ENCODE data around the gene NSG1.

NSG1 gene

DNA sequence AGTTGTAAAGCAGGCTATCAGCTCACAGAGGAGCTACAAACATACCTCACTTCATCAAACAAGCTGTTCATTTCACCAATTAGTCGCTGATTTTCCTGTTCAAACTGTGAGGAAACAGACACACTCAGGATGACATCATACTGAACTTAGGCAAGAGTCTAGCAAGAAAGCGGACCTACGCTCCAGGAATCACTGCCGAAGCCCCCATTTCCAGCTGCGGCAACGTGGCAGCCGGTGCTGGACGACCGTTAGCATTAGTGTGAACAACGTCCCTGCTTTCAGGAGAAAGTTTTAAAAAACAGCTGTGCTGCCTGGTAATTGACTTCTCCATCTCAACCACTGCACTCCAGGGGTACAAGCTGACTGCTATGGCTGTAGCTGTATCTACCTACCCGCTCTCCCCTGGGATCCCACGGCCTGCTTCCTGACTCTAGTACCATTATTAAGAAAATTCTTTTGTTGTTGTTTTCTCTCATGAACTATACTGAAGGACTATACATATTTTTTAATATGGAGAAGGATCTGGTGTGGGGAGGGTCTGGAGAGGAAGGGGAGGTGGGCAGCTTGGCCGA is 38.3 kb downstream of the NSG1 start:
- TF ChIP-seq GATA2 (IDR thresholded peaks at IDR 0.05; ENCODE audit: low read depth, low read length), result no peak
- TF ChIP-seq GATA3 (IDR thresholded peaks at IDR 0.05; ENCODE audit: low read depth, low read length), result no peak

DNA sequence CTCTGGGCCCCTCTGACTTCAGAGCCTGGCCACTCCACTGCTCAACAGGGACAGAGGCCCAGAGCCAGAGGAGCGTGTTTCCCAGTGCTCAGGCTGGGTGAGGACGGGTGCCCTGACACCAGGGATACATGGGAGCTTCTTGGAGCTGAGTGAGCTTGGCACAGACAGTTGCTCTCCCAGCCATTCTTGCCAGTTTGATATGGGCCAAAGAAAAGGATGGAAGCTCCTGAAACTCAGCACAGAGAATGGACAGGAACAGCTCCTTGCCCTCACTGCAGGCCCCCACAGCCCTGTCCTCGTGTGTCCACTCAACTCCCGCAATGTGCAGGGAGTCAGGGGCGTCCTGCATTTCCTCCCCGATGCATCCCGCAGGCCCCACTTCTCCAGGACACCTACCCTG is 38.8 kb downstream of the NSG1 start:
- TF ChIP-seq GATA3 (IDR thresholded peaks at IDR 0.05; ENCODE audit: low read depth, low read length) (no peak), GATA2 (IDR thresholded peaks at IDR 0.05; ENCODE audit: low read depth, low read length) (no peak)

DNA sequence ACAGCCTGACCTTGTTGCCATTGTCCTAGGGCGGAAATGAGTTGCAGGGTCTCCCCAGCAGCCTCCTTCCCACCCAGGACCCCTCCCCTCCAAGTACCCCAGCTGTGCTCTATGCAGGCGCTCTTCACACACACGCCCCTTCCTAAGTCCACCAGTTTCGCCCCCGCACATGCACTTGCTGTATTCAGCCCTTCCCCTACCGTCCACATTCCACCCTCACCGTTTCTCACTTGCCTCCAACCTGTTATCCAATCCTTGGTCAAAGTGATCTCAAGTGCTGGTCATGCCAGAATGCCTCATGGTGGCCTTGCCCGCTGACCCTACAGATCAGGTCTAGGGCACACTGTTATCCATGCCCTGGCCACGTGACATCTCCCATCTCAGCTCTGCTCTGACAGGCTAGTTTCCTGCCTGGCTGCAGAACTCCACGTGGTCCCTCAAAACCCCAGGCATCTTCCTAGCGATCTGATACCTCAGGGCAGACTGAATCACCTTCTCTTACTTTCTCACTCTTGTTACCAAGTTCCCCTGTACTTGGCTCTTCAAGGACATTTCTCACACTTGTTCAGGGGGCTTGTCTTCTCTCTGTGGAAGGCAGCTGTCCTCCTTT is 39.7 kb downstream of the NSG1 start:
- TF ChIP-seq GATA2 (IDR thresholded peaks at IDR 0.05; ENCODE audit: low read depth, low read length), result no peak
- TF ChIP-seq GATA3 (IDR thresholded peaks at IDR 0.05; ENCODE audit: low read depth, low read length), result no peak

DNA sequence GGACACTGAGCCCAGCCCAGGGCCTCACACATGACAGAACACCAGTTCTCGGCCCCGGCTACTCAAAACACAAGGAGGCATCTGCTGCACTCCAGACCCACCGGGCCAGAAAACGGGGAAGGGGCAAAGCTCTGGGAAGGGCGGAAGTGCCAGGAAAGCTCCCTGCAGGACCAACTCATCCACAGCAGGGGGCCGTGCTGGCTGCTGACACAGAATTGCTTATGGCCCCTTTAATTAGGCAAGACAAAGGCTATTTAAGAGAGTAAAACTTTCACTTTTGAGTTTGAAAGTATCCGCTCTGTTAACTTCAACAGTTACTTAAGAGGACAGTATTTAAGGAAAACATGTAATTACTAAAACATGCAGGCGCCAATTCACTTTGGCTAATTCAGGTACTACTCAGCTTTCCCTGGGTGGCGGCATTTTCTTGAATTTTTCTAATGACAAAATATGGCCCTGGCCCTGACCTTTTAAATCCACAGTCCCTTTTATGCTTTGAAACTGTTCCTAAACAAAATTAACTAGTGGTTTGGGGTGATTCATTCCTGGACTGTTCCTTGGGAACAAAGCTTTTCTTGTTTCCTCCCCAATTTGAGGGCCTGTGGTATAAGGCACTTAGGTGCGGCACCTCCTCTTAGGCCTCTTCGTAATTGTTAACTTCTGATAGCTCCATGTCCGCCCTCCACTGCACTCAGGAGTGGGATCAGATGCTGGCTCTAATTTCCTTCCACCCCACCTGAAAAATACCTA is 40.4 kb downstream of the NSG1 start:
- TF ChIP-seq GATA2 (IDR thresholded peaks at IDR 0.05; ENCODE audit: low read depth, low read length), result no peak
- no peak for TF ChIP-seq GATA3 (IDR thresholded peaks at IDR 0.05; ENCODE audit: low read depth, low read length)

DNA sequence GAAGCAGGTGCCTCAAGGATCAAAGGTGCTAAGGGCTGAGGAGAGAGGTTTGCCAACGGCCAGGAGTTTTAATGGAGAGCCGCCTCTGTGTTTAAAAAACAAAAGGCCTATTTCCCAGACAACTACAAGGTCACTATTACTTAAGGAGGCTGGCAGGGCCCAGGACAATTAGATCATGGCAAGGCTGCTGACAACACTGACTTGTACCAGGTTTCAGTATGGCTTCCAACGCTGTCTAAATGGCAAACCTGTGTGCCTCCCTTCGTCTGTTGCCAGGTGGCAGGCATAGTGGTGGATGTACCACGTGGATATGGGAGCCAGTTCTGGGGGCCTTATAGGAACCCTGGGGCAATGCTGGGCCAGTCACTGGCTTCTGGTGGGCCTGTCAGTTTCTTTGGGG is 41.0 kb downstream of the NSG1 start:
- TF ChIP-seq GATA2 (IDR thresholded peaks at IDR 0.05; ENCODE audit: low read depth, low read length) (no peak), GATA3 (IDR thresholded peaks at IDR 0.05; ENCODE audit: low read depth, low read length) (no peak)

DNA sequence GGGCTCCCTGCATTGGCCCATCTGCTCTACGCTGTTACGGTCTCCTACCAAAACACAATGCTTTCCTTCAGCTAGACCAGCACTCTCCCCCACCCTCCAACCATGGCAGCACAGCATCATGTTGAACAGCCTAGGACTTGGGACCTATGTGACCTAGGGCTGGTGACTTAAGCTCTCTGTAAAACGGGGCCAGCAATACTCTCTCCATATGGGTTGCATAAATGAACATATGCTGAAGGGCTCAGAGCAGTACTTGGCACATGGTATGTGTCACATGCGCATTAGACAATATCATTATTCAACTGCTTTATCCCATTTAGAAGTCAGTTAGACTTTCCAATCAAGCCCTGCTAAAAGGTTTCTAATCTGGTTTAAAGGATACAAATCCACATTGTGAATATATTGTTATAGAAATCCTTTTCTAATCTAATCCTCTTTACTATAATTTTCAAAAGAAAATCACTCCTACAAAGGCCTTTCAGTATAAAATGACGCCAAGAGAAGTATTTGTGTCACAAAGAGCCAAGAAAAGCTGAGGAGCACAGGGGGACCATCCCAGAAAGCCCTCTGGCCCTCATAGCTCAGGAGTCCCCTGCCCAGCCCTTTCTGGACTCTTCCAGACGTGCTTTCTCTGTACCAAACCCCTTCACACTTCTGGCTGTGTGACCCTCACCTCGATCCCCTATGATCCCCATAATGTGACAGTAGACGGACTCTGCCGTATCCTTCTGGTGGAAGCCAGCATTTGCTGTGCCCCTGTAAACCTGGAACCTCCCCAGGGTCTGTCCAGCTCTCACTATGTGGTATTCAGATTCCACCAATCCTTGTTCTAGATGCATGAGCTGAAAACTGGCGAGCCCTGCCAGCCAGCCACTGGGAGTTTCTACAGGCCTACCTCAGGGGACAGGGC is 42.3 kb downstream of the NSG1 start:
- TF ChIP-seq GATA3 (IDR thresholded peaks at IDR 0.05; ENCODE audit: low read depth, low read length) (no peak), GATA2 (IDR thresholded peaks at IDR 0.05; ENCODE audit: low read depth, low read length) (no peak)

DNA sequence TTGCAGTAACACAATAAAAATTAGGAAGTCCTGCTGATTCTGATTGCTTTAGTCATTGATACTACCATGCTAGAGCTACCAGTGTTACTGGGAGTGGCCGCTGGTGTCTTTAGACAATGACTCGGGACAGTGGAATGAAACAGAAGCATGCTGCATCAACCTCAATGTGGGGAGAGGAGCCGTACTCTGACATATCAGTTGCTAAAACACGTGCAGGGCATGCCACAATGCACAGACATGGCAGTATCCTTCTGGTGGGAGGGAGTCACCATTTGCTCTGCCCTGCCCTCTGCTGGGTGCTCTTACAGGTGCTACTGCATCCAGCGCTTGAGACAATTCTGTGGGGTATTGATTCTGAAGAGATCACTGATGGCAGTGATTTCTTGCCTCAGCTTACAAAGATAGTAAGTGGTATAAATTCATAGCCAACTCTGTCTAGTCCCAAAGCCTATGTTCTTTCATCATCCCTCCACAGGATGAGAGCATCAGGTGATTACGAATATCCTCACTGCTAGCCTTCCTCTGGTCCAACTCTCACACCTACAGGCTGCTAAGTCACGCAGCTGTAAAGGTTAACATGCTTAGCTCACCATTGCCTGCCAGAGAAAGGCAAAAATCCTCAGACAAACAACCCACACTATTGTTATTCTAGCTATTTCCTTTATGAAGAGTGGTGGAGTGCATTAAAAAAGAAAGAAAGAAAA is 43.7 kb downstream of the NSG1 start:
- TF ChIP-seq GATA2 (IDR thresholded peaks at IDR 0.05; ENCODE audit: low read depth, low read length), result no peak
- TF ChIP-seq GATA3 (IDR thresholded peaks at IDR 0.05; ENCODE audit: low read depth, low read length), result no peak

DNA sequence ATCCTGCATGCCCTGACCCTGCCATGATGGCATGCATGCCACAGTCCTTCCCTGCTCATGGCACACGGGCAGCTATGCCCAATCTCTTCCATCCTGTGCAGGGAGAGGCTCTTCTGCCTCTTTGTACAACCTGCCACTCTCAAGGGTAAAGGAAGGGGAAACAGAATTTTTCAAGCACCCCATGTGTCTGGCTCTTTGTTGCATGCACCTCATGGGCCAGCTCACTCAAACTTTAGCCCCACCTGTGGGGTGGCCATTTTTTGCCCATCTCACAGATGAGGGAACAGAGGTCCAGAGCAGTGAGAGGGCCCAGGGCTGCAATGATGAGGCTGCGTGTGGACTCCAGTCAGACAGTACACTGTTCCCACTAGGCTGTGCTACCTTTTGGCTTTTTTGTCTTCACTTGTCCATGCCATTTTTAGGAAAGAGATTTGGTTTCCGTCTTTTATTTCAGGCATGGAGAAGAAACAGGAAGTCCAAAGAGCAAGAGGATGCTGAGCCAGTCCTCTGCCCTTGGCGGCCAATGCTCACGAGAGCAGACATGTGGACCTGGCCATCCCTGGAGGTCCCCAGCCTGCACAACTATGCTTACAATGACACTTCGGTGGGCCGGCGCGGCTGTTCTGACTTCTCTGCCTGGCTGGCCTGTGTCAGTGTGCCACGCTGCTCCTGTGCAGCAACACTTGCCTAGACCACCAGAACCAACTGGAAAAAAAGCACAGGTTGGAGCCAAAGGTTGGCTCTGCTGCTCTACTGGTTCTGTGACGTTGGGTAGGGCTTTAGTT is 45.6 kb downstream of the NSG1 start:
- TF ChIP-seq GATA3 (IDR thresholded peaks at IDR 0.05; ENCODE audit: low read depth, low read length) (no peak), GATA2 (IDR thresholded peaks at IDR 0.05; ENCODE audit: low read depth, low read length) (no peak)

DNA sequence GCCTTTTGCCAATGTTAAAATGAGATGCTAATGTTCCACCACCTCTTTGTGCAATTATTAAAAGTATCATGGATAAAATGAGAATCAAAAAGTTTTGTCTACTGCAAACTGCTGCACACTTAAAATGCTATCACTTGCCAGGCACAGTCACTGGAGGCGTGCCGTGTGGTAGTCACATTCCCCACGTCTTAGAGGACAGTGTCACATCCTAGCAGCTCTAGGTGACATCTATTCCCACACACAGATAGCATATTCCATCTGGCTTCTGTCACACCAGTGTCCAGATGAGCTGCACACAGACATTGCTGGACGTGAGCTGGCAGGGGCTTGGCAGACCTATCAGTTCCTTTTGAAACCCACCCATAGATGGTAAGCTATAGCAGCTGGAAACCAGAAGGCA is 47.0 kb downstream of the NSG1 start:
- no peak for TF ChIP-seq GATA2 (IDR thresholded peaks at IDR 0.05; ENCODE audit: low read depth, low read length)
- no peak for TF ChIP-seq GATA3 (IDR thresholded peaks at IDR 0.05; ENCODE audit: low read depth, low read length)

- TF ChIP-seq GATA2 (IDR thresholded peaks at IDR 0.05; ENCODE audit: low read depth, low read length) (no peak), GATA3 (IDR thresholded peaks at IDR 0.05; ENCODE audit: low read depth, low read length) (no peak)
Observed at GRCh38 chr4:4436244-4436823, 49.4 kb downstream of the NSG1 start.

DNA sequence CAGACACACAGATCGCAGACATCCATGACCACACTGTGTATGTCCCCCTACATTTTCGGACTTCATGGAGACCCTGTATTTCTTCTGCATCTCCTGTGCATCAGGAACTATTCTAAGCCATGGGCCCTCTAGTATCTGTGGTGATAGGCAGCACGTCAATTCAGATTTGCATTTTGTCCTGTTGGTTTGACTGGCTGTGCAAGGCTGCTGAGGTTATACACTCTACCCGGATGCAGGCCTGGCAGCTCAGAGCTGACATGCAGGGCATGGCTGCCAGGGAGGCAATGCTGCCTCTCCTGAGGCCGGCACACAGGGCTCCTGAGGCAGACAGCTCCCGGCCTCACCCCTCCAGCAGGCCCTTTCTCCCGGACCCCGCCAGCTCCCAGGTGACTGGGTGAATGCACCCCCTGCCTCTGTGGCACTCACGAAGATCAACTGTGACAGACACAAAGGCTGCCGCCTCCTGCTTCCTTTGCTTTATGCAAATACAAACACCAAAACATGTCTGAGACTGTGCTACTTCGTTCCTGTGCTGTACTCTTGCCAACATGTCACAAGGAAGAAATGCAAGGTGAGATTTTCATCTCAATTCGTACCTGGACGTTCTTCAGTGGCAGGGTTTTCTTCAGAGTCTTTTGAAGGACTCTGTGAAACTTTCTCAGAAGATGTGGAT is 51.0 kb downstream of the NSG1 start:
- TF ChIP-seq GATA3 (IDR thresholded peaks at IDR 0.05; ENCODE audit: low read depth, low read length) (no peak), GATA2 (IDR thresholded peaks at IDR 0.05; ENCODE audit: low read depth, low read length) (no peak)

- no peak for TF ChIP-seq GATA3 (IDR thresholded peaks at IDR 0.05; ENCODE audit: low read depth, low read length)
- no peak for TF ChIP-seq GATA2 (IDR thresholded peaks at IDR 0.05; ENCODE audit: low read depth, low read length)
Observed at GRCh38 chr4:4438891-4439290, 52.0 kb downstream of the NSG1 start.

All from SH-SY5Y (cell line).